ENCODE measurements around the gene ATP2B1.

The ATP2B1 gene

DNA sequence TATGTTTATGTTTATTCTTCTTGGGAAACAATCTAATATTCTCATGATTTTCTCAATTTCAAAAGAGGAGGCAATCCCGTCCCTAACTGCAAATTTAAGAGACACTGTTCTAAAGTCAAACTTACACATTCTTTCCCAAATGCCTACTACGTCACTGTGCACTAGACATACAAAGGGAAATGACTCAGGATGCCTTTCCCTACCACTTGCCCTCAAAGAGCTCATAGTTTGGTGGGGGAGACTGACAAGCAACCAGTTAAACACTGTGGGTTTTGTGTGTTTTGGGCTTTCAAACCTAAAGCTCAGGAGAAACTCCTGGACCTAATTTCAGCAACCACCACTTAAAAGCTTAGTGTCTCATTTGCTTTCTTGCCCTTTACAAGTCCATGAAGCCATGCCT is 58.4 kb downstream of the ATP2B1 start:
- DNase-seq = no peak

DNA sequence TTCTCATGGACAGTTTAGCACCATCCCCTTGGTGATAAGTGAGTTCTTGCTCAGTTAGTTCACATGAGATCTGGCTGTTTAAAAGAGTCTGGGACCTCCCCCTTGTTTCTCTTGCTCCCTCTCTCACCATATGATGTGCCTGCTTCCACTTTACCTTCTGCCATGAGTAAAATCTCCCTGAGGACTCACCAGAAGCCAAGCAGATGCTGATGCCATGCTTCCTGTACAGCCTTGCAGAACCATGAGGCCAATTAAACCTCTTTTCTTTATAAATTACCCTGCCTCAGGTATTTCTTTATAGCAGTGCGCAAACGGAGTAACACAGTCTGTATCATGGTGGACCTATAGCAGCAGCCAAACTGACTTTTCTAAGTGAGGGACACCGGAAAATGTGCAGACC is 58.8 kb downstream of the ATP2B1 start:
- DNase-seq = no peak

DNA sequence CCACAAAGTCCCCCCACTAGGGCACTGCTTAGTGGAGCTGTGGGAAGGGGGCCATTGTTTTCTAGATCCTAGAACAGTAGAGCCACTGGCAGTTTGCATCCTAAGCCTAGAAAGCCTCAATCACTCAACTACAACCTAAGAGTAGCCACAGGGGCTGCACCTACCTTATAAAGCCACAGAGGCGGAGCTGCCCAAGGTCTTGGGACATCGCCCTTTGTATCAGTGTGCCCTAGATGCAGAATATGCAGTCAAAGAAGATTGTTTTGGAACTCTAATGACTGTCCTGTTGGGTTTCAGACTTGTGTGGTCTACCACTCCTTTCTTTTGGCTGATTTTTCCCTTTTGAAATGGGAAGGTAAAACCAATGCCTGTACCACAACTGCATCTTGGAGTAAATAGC is 59.5 kb downstream of the ATP2B1 start:
- no peak for DNase-seq

DNA sequence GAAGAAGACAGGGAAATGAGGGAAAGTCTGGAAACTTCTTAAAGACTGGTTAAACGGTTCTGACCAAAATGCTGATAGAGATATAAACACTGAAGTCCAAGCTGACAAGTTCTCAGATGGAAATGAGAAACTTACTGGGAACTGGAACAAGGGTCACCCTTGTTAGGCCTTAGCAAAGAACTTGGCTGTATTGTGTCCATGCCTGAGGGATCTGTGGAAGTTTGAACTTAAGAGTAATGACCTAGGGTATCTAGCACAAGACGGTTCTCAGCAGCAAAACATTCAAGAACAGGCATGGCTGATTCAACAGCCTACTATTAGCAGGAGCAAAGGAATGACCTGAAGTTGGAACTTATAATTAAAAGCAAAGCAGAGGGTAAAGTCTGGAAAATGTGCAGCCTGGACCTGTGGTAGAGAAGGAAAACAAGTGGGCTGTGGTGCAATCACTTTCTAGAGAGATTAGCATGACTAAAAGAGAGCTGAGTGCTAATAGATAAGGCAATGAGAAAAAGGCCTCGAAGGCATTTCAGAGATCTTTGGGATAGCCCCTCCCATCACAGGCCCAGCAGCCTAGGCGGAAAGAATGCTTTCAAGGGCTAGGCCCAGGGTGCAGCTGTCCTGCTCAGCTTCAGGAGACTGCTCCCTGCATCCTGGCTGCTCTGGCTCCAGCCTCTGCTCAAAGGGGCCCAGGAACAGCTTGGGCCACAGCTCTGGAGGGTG is 60.3 kb downstream of the ATP2B1 start:
- DNase-seq = no peak

DNA sequence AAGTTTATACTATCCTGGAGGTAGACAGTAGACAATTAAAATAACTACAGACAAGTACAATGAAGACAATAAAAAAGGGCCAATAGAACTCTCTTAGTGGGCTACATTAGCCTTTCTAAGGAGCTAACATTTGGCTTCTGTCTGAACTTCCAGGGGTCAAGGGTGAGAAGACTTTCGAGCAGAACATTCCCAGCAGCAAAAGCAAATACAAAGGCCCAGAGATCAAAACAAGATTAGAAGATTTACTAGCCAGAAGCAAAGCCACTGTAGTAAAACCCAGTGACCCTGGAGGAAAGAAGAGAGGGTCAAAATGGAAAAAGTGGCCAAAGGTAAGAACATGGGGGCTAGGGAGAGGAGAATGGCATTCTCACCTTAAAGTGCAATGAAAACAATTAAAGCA is 63.2 kb downstream of the ATP2B1 start:
- DNase-seq = no peak

DNA sequence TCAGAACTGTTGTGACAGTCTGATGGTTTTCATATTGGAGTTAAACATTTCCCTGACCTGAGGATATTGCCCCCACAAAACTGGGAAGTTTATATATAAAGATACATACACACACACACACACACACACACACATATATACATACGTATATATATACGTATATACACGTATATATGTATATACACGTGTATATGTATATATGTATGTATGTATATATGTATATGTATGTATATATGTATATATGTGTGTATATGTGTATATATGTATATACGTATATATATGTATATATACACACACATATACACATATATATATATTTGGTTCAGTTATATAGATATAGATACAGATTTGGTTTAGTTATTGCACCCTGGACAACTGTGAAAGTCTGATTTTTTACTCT is 65.7 kb downstream of the ATP2B1 start:
- DNase-seq = no peak

DNA sequence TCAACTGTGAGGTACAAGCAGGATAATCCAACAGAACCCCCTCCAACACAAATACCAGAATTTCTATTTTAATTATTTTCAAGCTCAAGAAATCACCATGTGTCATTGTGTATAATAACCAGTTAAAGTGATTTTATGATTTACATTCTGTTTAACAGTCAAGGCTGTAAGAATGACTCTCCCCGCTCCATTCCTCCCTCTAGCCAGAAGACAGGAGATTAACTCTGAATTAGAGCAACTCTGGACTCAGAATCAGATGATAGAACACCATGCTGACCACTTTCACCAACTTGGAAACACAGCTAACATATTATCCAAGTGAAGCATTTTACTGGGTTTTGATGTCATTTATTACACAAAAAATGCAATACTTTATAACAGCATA is 71.9 kb downstream of the ATP2B1 start:
- no peak for DNase-seq

DNA sequence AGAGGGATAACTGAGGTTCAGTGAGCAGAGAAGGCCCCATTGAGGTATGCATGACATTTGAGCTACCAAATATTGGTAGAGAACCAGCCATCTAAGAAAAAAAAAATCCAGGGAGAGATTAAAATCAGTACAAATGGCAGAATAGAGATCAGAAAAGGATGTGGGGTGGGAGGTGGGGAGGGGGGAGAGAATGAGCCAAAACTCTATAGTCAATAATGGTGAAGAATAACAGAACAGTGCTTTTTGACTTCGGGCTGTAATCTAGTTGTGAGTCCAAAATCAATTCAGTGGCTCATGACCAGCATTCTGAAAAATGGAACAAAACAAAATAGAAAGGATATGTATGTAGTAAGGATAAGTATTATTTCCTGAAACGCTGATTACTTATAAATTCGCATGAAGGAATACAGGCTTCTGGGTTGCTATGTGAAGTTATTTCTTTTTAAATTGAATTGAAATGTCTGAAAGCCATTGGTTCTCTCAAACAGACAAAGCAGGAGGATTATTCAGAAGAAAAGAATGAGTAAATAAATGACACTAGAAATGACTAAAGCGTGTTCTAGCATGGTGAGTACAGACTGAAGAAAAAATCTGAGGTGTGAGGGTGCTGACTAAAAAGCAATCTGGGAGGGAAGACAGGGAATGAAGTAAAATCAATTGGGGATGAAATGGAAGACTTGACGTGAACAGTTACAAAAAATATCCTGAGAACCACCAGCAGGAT is 72.4 kb downstream of the ATP2B1 start:
- DNase-seq = no peak

DNA sequence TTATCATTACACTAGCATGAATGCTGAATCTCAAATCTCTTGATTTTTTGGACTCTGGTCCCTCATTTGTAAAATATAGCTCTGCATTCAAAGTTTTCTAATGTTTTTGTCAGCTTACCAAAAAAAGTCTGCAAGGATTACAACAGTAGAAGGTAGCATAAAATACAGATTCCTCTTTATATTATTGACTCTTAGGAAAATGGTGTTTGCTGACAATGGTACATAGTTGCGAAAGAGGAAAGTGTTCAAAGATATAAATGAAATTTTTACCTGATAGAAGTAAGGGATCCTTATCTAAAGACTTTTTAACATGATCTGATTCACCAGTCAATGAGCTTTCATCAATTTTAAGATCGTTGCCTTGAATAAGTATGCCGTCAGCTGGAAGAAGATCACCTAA is 74.1 kb downstream of the ATP2B1 start:
- no peak for DNase-seq

DNA sequence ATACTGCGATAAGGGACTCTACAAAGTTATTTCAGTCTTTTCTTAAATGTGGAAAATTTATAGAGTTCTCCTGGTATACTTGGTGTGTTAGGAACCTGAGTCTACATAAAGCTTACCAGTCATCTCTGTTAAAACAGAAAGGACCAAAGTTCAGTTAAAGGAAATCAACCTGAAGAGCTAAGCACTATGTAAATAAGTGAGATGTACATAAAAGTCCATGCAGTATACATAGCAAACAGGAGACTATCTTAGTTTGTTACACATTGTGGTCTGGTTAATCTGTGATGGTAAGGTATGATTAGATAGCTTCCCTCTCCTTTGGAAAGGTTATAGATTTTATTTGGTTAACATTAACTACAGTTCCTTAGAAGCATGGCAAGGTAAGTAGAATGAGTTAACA is 75.9 kb downstream of the ATP2B1 start:
- DNase-seq = no peak

DNA sequence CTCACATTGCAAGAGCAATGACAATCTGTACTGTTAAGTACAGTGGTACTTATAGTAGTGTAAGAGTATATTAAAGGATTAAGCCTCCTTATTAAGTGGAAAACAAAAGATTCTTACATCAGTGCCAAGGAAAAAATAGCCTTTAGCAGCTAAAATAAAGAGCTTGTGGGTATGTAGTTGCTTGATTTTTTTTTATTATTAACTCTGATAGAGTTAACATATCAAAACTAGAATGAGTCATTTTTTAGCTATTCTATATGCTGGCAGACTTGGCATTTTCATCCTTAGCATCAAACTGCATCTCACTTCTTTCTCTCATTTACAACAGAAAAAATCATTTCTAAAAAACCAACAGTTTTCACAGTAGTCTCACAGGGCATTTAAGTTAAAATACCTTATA is 86.5 kb downstream of the ATP2B1 start:
- no peak for DNase-seq

DNA sequence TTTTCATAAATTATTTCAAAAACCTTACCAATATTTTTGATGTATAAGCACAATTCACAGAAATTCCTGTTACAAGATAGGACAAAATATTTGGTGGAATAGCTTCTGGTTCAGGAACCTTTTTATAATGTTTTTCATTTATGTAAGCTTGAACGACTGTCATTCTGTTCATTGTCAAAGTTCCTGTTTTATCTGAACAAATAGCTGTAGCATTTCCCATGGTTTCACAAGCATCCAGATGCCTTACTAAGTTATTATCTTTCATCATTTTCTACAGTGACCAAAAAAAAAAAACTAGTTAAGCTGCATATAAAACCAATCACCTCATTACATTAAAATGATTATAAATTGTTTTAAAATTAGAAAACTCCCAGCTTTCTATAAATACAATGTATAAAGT is 87.1 kb downstream of the ATP2B1 start:
- DNase-seq = no peak

DNA sequence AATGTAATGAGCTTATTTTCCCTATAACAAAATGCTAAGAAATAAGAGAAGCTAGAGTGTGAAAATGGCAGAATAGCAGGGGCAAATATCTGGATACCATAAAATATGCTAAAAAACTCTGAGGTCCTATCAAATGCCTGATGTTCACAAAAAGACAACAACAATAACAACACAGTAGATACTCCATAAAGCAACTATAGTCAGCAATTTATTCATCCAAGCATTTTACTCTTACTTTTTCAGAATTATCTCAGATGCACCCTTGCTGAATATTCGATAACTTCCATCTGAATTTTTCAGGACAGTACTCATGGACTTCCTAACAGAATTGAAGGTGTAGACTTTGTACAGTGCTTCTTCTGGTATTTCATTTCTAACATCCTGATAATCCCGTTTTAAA is 88.9 kb downstream of the ATP2B1 start:
- no peak for DNase-seq

DNA sequence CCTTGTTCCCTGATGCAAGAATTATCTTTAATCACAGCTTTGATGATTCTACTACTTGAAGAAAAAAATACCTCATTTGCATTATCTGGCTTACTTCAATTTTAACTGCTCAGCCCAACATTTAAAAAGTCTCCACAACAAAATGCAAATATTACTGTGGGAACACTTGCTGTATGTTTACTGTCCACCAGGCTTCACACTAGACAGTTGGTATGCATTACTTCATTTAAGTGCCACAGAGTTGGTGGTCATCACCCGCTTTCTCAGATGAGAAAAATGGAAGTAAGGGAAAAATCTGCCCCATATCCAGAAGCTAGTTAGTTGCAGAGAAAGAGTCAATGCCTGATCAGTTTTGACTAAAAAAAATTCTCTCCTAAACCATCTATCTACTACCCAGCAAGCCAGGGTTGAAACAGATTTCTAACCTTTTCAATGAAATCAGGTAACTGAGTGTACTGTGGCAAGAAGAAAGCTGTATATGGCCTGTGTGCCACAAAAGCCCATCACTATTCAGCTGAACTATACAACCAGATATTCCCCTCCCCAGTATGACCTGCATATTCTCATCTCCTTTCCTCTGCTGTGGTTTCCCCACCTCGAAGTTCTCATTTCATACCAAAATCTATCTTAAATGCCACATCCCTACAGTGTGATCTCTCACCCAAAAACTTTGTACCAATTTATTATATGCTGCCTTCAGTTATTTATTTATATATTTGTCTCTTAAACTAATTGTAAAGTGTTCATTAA is 90.3 kb downstream of the ATP2B1 start:
- no peak for DNase-seq

DNA sequence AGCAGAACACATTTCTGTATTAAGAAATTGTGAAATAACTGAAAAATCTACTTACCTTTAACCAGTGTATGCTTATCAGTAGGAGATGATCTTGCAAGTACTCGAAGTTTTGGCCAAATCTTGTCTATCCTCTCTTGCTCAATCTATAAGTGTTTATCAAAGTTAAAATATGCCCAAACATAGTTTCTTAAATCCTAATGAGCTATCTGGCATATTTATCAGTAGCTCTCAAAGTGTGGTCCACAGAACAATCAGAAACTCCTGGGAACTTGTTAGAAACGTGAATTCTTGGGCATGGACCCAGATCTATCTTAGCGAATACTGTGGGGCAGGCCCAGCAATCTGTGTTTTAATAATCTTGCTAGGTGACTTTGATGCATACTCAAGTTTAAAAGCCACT is 98.3 kb downstream of the ATP2B1 start:
- no peak for DNase-seq

DNA sequence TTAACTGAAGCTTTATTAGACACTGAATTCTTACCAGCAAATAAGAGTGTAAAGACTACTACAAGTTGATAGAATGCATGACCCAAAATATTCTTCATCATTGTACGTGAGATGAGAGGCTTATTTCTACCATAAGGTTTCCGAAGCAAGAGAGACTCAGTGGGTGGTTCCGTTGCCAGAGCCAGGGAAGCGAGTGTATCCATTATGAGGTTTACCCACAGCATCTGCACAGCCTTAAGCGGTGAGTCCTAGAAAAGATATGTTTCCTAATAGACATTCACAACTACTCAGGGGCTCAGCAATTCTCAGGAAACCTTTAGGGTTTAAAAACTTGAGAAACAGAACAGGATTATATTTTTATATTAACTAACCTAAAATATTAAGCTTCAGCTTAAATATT is 105.0 kb downstream of the ATP2B1 start:
- no peak for DNase-seq

DNA sequence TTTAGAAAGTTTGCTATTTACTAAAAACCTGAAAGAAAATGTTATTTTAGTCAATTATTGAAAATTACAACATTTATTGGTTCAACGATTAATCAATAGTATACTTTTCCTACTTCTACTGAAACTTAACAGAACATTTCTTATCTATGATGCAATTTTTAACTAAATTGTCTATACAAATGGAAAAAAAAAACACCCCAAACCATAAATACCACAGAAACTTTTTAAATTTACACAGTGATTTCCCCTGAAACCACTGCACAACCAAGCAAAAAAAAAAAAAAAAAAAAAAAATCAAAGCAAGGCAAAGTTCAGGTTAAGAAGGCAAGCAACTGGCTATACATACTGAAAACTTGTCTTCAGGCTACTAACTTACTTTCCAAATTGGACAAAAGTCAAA is 110.9 kb downstream of the ATP2B1 start:
- no peak for DNase-seq

DNA sequence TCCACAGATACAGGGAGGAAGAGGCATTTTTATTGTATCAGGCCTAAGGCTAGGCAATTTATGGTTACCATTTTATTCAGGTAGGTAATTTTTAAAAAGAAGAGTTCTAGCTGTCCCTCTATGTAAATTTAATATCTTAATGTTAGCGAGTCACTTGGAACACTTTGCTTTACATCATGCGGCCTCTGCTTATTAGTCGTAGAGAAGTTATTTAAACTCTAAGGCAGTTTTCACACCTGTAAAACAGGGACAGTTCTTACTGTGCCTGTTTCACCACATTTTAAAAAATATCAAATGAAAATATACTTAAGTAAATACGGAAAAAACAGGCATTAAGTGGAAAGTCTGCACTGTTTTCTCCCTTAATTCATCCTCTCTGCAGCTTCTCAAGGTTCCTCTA is 111.4 kb downstream of the ATP2B1 start:
- DNase-seq = no peak

DNA sequence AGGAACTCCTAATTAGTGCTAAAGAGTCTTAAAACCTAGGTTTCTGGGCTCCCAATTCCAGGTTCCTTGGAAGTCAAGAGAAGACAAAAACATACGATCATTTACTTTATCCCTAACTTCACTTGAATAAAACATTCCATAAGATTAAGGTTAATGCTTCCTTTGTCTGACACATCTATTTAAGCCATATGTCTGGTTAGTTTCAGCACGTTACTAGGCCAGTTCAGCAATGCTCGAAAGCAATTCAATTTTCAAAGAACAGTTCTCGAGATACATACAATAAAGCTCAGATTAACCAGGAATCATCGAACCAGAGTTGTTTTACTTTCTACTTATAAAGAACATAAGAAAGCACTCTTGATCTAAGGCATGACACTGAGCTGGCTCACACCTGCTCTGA is 114.8 kb downstream of the ATP2B1 start:
- no peak for DNase-seq

DNA sequence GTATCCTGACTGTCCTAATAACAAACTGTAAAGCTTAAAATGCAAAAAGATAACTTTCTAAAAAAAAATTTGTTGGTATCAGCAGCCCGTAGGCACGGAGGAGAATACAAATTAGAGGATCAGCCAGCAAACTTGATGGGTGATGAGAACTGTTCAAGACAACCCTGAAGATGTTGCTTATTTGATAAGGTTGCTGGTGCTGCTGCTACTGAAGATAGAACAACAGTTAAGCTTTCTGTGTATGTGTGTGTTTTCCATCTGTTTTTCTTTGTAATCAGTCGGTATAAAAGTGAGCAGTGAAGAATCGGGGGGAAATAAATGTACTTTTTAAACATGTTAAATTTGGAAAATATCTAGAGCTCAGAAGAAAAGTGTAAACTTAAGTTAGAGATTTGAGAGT is 115.4 kb downstream of the ATP2B1 start:
- no peak for DNase-seq

DNA sequence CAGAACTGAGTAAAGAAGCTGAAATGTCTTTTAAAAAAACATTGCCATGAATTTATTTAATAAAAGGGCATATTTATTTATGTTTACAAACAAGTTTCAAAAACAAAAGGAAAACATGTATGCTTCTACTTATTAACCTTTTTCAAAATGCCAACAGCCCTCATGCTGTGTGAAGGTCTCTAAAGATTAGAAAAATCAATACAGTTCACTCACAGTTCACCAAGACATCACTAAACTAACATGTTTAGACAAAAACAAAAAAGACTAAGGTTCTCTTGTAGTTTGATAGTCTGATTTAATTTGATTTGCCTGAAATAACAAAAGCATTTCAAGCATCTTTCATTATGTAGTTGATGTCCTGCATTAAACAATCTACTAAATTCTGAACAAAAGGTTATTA is 118.9 kb downstream of the ATP2B1 start:
- no peak for DNase-seq

DNA sequence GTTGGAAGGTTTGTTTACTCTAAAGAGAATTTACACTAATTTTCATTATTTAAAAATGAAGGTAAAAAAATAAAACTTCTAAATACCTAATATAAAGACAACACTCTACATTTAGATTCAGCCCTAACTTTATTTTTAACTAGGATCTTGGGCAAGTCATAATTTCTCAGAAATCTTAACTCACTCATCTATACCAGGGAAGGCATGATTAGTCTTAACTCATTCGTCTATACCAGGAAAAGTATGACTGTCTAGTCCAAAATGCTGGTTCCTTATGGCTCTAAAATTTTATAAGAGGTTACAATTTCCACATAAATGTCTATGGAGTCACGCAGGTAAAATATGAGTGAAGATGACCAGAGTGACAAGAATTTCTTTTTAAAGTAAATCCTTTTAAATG is 130.1 kb downstream of the ATP2B1 start:
- DNase-seq = no peak

DNA sequence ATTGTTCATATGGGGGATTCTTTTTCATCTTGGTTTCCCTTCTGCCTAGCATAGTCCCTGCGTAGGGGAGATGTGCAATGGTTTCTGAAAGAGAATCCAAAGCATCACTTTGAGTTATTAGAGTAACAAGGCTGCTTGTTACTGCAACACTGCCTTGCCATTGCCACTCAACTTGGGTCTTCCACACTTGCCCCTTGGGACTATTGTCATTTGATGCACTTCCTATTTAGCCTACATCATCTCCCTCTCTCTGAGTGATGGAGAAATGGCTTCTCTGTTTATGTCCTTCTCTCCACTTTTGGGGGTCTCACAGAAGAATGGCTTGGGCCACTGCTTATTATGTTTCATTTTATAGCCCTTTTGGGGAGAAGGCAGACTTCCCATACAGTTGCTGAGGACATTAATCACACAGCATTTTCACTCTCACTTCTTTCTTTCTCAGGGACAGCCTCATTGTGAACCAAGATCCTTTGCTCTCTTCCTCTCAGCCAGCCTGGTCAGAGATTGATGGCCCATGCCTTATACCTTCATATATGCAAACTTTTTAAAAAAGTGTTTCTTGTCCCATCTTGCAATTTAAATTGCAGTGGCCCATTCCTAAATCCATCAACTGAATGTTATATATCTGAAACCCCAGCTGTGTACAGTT is 131.9 kb downstream of the ATP2B1 start:
- DNase-seq = no peak

DNA sequence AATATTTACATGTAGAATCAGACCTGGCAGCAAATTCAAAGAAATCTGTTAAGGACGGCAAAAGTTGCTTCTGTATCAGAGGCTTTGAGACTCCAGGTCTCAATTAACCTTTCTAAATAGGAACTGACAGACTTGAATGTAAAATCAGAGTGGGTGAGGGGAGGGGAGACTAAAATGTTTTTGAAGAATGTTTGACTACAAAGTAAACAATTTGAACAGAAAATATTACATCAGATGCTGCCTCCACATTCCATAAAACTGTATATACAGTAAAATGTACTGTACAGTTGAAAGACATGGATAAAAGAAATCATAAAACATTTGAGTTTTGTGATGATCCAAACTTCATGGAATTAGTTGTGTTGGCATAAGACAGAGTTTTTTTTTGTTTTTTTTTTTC is 133.3 kb downstream of the ATP2B1 start:
- DNase-seq = no peak

Measured in T-helper 9 cell (primary cell).